Measurements from ENCODE around the gene LHX1.

- no peak for TF ChIP-seq CTCF (conservative IDR thresholded peaks at IDR 0.05)
- TF ChIP-seq ZFX (IDR thresholded peaks at IDR 0.05): no peak
Measured at GRCh38 chr17:36890398-36891168, 46.7 kb upstream of the LHX1 start.

Measured in C4-2B (cell line).